Skeletal muscle cell (primary cell): Measurements from ENCODE around the gene AIG1.
"Not testable (repeated sequence)": the region's sequence is repeated elsewhere in the genome, so short reads cannot be mapped to it uniquely, and the experiment has no call there.

Source experiments
- DNase-seq: peaks from one replicate; pipeline ENCODE4 v3.0.0-alpha.2; 2010; ENCODE audit warnings: low read depth
- H3K4me3 ChIP-seq: 2 replicates; pipeline ENCODE4 v1.5.1; 2011; ENCODE audit warnings: low read depth, mild to moderate bottlenecking, control low read depth, low read length, moderate library complexity

Gene AIG1

GRCh38 chr6:143054329-143054728 lies 6.4 kb upstream of the AIG1 start:
- no peak for DNase-seq
- H3K4me3 ChIP-seq = no peak overlapping the region

GRCh38 chr6:143055213-143055612 lies 5.5 kb upstream of the AIG1 start:
- H3K4me3 ChIP-seq = no peak overlapping the region
- DNase-seq = no peak

DNA sequence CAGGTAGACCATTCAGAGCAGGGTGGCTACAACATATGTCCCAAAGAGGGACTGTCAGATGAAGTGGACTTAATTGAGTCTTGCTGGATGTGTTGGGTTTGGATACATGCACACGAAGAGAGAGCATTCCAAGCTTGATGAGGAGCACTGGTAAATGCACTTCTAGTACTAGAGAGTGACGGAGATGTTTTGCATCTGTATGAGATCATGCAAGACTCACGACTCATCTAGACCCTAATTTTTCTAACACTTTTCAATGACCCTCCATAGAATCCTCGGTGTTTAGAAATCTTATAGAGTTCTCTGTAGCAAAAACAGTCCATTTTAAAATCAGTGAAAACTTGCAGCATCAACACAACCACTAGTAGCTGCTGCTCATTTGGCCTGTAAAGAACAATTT lies 4.8 kb upstream of the AIG1 start:
- DNase-seq = no peak
- no peak overlapping the region for H3K4me3 ChIP-seq

DNA sequence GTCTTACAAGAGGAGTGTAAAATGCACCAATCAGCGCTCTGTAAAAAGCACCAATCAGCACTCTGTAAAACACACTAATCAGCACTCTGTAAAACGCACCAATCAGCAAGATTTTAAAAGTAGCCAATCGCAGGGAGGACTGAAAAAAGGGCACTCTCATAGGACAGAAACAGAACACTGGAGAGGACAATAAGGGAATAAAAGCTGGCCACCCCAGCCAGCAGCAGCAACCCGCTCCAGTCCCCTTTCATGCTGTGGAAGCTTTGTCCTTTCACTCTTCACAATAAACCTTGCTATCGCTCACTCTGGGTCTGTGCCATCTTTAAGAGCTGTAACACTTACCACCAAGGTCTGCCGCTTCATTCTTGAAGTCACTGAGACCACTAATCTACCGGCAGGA lies 1.7 kb upstream of the AIG1 start:
- no peak overlapping the region for H3K4me3 ChIP-seq
- no peak for DNase-seq

DNA sequence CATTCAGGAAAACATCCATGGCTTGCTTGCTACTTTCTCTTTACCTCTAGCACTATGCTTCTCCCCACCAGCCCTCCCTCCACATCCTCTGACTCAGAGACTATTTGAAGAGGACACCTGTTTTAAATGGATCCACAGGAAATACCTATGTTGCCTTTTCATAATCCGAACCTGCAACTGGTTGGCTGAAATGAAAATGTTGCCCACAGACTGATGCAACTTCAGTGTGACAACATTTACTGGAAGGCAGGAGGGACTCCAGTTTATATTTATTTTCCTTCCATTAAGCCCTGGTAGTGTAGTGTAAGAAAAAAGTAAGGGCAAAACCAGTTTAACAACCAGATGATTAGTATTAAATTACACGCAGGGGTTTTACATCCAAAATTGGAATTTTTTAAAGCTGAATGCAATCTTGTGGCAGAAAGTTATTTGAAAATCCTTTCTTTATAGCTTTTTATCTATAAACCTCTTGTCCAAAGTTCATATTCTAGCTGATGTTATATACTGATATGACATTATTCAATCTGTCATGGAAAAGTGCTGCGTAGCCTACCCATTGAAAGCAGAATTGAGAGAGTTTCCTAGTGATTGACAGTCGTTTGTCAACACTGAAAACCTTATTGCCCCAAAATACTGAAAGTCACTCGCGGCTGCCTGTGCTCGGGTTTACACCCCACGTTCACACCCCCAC lies 881 bp upstream of the AIG1 start:
- DNase-seq = peak; percentile 63
- peak overlapping the region; percentile 75 for H3K4me3 ChIP-seq

DNA sequence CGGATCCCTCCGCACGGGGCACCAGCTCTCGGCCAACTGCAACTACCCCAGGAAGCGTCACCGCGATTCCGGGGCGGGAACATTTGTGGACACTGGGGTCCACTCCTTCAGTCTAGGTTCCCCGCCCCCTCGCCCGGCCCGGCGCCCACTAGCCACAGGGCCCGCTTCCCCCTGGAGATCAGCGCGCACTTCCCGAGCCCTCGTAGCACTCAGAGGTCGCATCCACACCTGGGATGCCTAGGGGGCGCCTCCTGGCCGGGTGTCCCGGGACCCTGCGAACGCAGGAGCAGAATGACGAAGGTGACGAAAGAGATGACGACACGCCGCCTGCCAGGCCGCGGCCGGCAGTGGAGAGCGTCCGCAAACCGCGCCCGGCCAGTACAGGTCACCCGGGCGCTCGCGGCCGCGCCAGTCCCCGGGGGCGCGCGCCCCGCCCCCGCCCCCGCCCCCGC lies 309 bp upstream of the AIG1 start:
- peak; percentile 54 for DNase-seq
- peak overlapping the region; percentile 75 for H3K4me3 ChIP-seq

DNA sequence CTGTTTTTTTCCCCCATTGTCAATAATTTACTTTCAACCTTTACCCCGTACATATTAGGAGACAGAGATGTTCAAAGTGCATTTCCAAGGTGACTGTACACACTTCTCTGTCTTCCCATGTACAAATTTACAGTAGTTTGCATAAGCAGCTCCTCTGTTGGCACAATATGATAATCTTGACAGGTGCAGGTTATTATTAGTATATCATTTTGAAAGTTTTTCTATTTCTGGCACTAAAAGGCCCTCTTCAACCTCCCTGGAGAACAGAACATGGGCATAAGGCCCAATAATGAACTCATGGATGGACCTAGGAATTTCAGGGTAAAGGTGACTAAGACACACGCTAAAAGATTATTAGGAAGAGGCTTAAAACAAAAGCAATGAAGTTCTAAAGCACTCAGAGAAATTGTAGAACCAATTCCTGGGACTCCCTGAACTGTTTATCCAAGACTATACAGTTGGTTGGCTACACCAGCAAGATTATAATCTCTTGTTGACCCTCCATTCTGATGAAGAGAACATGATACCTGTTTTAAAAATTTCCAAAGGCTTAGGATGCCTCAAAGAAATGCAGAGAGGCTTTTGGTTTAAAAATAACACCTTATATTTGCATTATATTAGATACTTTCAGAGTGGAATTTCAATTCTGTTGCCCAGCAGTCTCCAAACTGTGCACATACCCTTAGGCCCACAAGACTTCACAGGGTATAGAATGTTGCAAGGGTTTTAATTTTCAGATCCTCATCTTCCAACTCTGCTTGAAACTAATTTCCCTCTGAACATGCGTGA lies 1.1 kb downstream of the AIG1 start:
- no peak for DNase-seq
- H3K4me3 ChIP-seq = no peak overlapping the region

- DNase-seq = no peak
- H3K4me3 ChIP-seq = no peak overlapping the region
Measured at GRCh38 chr6:143062551-143062950, 1.9 kb downstream of the AIG1 start.

- no peak for DNase-seq
- no peak overlapping the region for H3K4me3 ChIP-seq
Measured at GRCh38 chr6:143063631-143064030, 2.9 kb downstream of the AIG1 start.

- no peak for DNase-seq
- no peak overlapping the region for H3K4me3 ChIP-seq
Measured at GRCh38 chr6:143064271-143064670, 3.6 kb downstream of the AIG1 start.

GRCh38 chr6:143064951-143065683 lies 4.4 kb downstream of the AIG1 start:
- H3K4me3 ChIP-seq = no peak overlapping the region
- no peak for DNase-seq

- H3K4me3 ChIP-seq = no peak overlapping the region
- DNase-seq = no peak
Measured at GRCh38 chr6:143068001-143068400, 7.3 kb downstream of the AIG1 start.

DNA sequence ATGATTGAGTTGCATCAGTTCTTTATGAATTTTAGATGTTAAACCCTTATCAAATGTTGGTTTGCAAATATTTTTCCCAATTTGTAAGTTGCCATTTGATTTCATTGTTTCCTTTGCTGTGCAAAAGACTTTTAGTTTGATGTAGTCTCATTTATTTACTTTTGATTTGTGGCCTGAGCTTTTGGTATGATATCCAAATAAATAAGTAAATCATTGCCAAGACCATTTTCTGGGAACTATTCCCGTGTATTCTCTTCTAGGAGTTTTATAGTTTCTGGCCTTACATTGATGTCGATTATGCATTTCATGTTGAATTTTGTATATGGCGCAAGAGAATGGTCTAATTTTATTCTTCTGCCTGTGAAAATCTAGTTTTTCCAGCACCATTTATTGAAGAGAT lies 13.4 kb downstream of the AIG1 start:
- DNase-seq = no peak
- no peak overlapping the region for H3K4me3 ChIP-seq

DNA sequence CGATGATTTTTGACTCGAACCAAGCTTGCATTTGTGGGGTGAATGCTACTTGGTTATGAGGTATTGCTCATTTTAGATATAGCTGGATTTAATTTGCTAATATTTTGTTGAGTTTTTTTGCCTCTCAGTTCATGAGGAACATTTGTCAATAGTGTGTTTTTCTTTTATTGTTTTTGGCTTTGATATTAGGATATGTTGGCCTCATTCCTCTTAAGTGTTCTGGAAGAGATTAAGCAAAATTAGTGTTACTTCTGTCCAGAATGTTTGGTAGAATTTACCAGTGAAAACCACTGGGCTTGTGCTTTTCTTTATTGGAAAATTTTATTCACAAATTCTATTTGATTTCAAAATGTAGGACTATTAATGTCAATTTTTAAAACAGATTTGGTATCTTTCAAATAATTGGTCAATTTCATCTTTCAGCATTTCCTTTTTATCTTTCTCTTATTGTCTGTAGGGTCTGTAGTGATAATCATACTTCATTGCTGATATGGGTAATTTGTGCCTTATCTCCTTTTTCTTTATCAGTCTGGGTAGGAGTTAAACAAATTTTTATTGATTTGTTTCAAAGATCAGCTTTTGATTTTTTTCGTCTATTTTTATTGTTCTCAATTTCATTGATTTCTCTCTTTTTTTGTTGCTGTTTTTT lies 14.1 kb downstream of the AIG1 start:
- DNase-seq = no peak

DNA sequence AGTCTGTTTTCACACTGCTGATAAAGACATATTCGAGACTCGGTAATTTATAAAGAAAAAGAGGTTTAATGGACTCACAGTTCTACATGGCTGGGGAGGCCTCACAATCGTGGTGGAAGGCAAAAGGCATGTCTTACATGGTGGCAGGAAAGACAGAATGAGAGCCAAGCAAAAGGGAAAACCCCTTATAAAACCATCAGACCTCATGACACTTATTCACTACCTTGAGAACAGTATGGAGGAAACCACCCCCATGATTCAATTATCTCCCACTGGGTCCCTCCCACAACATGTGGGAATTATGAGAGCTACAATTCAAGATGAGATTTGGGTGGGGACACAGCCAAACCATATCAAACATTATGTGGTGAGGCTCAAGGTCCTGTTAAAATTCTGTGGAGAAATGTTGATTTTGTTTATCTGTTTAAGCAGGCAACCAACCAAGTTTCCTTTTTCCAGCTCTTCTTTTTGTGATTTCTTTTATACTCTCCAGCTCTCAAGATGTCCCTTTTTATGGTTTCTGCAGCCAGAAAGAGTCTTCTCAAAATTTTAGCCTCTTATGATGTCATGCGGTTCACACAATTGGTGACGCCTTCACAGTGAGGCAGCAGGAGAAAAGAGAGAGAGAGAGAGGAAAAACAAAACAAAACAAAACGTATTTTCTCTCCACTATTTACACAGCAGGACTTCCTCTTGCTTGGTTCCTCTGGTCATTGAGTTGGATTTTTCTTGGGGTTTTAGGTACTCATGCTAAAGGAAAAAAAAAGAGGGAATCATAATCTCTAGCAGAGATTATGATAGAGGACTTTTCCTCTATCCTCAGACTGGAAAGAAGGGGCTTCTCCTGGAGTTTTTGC lies 18.0 kb downstream of the AIG1 start:
- no peak overlapping the region for H3K4me3 ChIP-seq
- DNase-seq = no peak

More for the DNA sequence above, 14.1 kb downstream of the AIG1 start:
- H3K4me3 ChIP-seq = no peak overlapping the region

GRCh38 chr6:143079325-143079640 lies 18.6 kb downstream of the AIG1 start:
- no peak for DNase-seq
- H3K4me3 ChIP-seq = no peak overlapping the region

GRCh38 chr6:143082274-143082673 lies 21.6 kb downstream of the AIG1 start:
- not testable (repeated sequence) for DNase-seq, H3K4me3 ChIP-seq

- not testable (repeated sequence) for DNase-seq, H3K4me3 ChIP-seq
Measured at GRCh38 chr6:143084019-143084418, 23.3 kb downstream of the AIG1 start.

DNA sequence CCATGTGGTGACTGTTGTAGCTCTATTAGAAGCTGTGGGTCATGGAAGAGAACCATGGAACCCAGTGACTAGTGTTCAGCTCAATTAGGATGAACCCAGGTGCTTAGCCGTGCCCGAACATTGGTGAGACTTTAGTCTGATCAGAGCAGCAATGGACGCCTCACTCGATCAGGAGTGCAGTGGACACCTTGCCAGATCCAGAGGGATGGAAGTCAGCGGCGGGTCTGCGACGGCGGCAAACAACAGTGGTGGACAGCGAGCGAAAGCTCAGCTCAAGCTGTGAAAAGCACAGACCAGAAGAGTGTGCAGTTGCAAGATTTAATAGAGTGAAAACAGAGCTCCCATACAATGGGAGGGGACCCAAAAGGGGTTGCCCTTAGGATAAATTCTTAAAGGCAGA lies 26.6 kb downstream of the AIG1 start:
- DNase-seq, H3K4me3 ChIP-seq: not testable (repeated sequence)
